Central memory CD8-positive, alpha-beta T cell (primary cell): ENCODE measurements around the gene BCL7A.

Experiments
- ATAC-seq: fragments of 150-1000 bp; cut with Tn5 transposase; replicated peaks from 2 replicates; pipeline ENCODE4 v1.10.0; 2022; ENCODE audit warnings: mild to moderate bottlenecking, moderate FRiP score, moderate number of reproducible peaks; ENCODE audit not compliant: poor library complexity, severe bottlenecking; ENCODE audit errors: extremely low read depth
- DNase-seq, 2 donors: peaks; one replicate each; pipeline ENCODE4 v3.0.0; 2021; ENCODE audit warnings: low spot score in 2 of 2
- H3K27ac Mint-ChIP-seq: one replicate; pipeline ENCODE4 v1.8.0; 2022; ENCODE audit warnings: low read depth, mild to moderate bottlenecking, moderate library complexity, mixed read lengths
- H3K27me3 Mint-ChIP-seq: one replicate; pipeline ENCODE4 v1.8.0; 2022; ENCODE audit warnings: mixed read lengths
- H3K36me3 Mint-ChIP-seq: one replicate; pipeline ENCODE4 v1.8.0; 2022; ENCODE audit warnings: mild to moderate bottlenecking, moderate library complexity, mixed read lengths; ENCODE audit not compliant: insufficient read depth
- H3K4me1 Mint-ChIP-seq: one replicate; pipeline ENCODE4 v1.8.0; 2022; ENCODE audit warnings: mixed read lengths
- H3K4me3 Mint-ChIP-seq: one replicate; pipeline ENCODE4 v1.8.0; 2022; ENCODE audit warnings: mild to moderate bottlenecking, moderate library complexity, mixed read lengths
- H3K9me3 Mint-ChIP-seq: one replicate; pipeline ENCODE4 v1.8.0; 2022; ENCODE audit warnings: mixed read lengths

BCL7A gene

GRCh38 chr12:122005252-122005776, 16.4 kb upstream of the BCL7A start:
- Mint-ChIP-seq H3K4me3 (no peak overlapping the region), H3K27me3 (no peaks in the 10 kb centered on the region), H3K4me1 (peaks cover 26% of the 10 kb centered on the region), H3K27ac (no peak overlapping the region), H3K36me3 (no peaks in the 10 kb centered on the region), H3K9me3 (no peaks in the 10 kb centered on the region)
- DNase-seq (no peak), ATAC-seq (no peak)

DNA sequence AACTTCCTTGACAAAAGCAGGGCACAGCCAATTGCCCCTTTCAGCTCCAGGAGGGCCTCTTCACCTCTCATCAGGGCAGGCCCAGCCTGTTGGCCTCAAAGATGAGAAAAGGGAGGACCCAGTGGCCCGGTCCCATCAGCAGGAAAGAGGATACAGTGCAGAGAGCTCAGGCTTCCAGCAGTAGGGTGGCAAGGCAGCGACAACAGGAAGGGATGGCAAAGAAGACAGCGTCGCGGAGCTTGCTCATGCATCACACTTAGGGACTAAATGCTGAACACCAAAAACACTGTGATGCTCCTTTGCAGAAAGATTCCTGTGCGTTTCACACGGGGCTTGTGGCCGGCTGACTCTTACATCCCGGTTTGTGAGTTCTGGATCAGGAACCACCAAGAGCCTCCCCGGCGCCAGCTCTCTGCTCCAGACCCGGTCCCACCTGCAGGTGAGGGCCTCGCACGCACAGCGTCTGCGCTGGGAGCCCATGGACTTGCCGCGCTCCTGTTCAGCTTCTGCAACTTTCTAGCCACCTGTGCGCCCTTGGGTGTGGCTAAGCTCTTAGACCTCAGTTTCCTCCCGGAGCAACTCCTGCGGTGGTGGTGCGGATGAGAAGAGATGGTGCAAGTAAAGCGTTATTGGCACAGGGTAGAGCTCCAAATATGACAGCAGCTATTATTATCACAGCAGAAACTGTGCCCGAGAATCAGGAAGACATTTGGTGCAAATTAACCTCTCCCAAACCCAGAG, 15.3 kb upstream of the BCL7A start:
- peak overlapping the region; percentile 74 for H3K4me3 Mint-ChIP-seq
- H3K4me1 Mint-ChIP-seq, result peaks cover 26% of the 10 kb centered on the region
- no peaks in the 10 kb centered on the region for H3K36me3 Mint-ChIP-seq
- no peaks in the 10 kb centered on the region for H3K27me3 Mint-ChIP-seq
- DNase-seq (no peak), ATAC-seq (peak; percentile 24)
- H3K27ac Mint-ChIP-seq, result peak overlapping the region; percentile 12
- no peaks in the 10 kb centered on the region for H3K9me3 Mint-ChIP-seq

GRCh38 chr12:122009741-122010140, 11.9 kb upstream of the BCL7A start:
- H3K4me3 Mint-ChIP-seq, result no peak overlapping the region
- no peak overlapping the region for H3K27ac Mint-ChIP-seq
- H3K36me3 Mint-ChIP-seq, result no peaks in the 10 kb centered on the region
- DNase-seq, result no peak
- peaks cover 10% of the 10 kb centered on the region for H3K27me3 Mint-ChIP-seq
- peaks cover 14% of the 10 kb centered on the region for H3K4me1 Mint-ChIP-seq
- ATAC-seq, result no peak
- no peaks in the 10 kb centered on the region for H3K9me3 Mint-ChIP-seq

- H3K4me3 Mint-ChIP-seq, result no peak overlapping the region
- peaks cover 10% of the 10 kb centered on the region for H3K27me3 Mint-ChIP-seq
- no peaks in the 10 kb centered on the region for H3K9me3 Mint-ChIP-seq
- H3K4me1 Mint-ChIP-seq, result no peaks in the 10 kb centered on the region
- no peak for DNase-seq
- H3K27ac Mint-ChIP-seq, result no peak overlapping the region
- no peaks in the 10 kb centered on the region for H3K36me3 Mint-ChIP-seq
- no peak for ATAC-seq
Measured at GRCh38 chr12:122012184-122012583, 9.5 kb upstream of the BCL7A start.

- H3K36me3 Mint-ChIP-seq, result no peaks in the 10 kb centered on the region
- no peaks in the 10 kb centered on the region for H3K4me1 Mint-ChIP-seq
- no peak overlapping the region for H3K27ac Mint-ChIP-seq
- DNase-seq (no peak), ATAC-seq (no peak)
- peaks cover 10% of the 10 kb centered on the region for H3K27me3 Mint-ChIP-seq
- no peak overlapping the region for H3K4me3 Mint-ChIP-seq
- no peaks in the 10 kb centered on the region for H3K9me3 Mint-ChIP-seq
Measured at GRCh38 chr12:122013136-122013535, 8.5 kb upstream of the BCL7A start.

GRCh38 chr12:122013791-122014590, 7.7 kb upstream of the BCL7A start:
- H3K4me3 Mint-ChIP-seq, result no peak overlapping the region
- peaks cover 12% of the 10 kb centered on the region for H3K27me3 Mint-ChIP-seq
- DNase-seq (no peak), ATAC-seq (no peak)
- H3K9me3 Mint-ChIP-seq, result peaks cover 3% of the 10 kb centered on the region
- no peaks in the 10 kb centered on the region for H3K4me1 Mint-ChIP-seq
- H3K27ac Mint-ChIP-seq, result no peak overlapping the region
- no peaks in the 10 kb centered on the region for H3K36me3 Mint-ChIP-seq

GRCh38 chr12:122014781-122015180, 6.9 kb upstream of the BCL7A start:
- H3K4me3 Mint-ChIP-seq, result no peak overlapping the region
- H3K4me1 Mint-ChIP-seq, result no peaks in the 10 kb centered on the region
- no peaks in the 10 kb centered on the region for H3K36me3 Mint-ChIP-seq
- H3K27ac Mint-ChIP-seq, result no peak overlapping the region
- no peak for DNase-seq
- ATAC-seq, result no peak
- peaks cover 19% of the 10 kb centered on the region for H3K27me3 Mint-ChIP-seq
- peaks cover 6% of the 10 kb centered on the region for H3K9me3 Mint-ChIP-seq

DNA sequence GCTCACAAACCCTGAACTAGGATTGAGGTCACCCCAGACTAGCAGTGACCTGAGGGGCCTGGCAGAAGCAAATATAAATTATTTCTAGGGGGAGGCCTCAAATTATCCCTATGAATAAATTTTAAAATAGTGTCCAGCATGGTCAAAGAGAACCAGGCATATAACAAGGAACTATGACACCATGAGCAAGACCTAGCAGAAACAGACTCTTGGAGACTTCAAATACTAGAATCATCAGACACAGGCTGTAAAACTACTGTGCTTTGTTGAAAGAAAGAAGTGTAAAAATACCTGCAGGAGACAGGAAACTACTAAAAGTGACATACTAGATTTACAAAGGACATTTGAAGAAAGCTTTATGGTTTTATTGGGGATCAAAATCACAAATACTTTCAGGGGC, 3.2 kb upstream of the BCL7A start:
- Mint-ChIP-seq H3K27ac (no peak overlapping the region), H3K4me1 (no peaks in the 10 kb centered on the region), H3K36me3 (peaks cover 9% of the 10 kb centered on the region), H3K9me3 (peaks cover 6% of the 10 kb centered on the region), H3K4me3 (no peak overlapping the region), H3K27me3 (peaks cover 12% of the 10 kb centered on the region)
- ATAC-seq, result no peak
- no peak for DNase-seq

DNA sequence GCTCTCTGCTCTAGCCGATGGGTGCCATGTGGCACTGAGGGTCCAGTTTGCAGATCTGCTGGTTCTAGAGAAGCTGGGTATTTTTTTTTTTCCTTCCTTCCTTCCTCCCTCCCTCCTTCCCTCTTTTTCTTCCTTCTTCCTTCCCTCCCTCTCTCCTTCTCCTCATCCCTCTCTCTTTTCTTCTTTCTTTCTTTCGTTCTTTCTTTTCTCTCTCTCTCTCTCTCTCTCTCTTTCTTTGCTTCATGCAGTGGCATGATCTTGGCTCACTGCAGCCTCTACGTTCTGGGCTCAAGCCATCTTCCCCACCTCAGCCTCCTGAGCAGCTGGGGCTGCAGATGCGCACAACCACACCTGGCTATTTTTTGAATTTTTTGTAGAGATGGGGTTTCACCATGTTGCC, 2.7 kb upstream of the BCL7A start:
- Mint-ChIP-seq H3K4me3 (no peak overlapping the region), H3K9me3 (peaks cover 6% of the 10 kb centered on the region), H3K27ac (no peak overlapping the region), H3K36me3 (peaks cover 9% of the 10 kb centered on the region), H3K4me1 (no peaks in the 10 kb centered on the region), H3K27me3 (peaks cover 11% of the 10 kb centered on the region)
- ATAC-seq (no peak), DNase-seq (no peak)

- peaks cover 6% of the 10 kb centered on the region for H3K9me3 Mint-ChIP-seq
- no peak for ATAC-seq
- no peak for DNase-seq
- peak overlapping the region; percentile 94 for H3K27ac Mint-ChIP-seq
- H3K36me3 Mint-ChIP-seq, result peaks cover 9% of the 10 kb centered on the region
- no peaks in the 10 kb centered on the region for H3K4me1 Mint-ChIP-seq
- peak overlapping the region; percentile 85 for H3K4me3 Mint-ChIP-seq
- peaks cover 11% of the 10 kb centered on the region for H3K27me3 Mint-ChIP-seq
Measured at GRCh38 chr12:122020795-122021192, 890 bp upstream of the BCL7A start.

DNA sequence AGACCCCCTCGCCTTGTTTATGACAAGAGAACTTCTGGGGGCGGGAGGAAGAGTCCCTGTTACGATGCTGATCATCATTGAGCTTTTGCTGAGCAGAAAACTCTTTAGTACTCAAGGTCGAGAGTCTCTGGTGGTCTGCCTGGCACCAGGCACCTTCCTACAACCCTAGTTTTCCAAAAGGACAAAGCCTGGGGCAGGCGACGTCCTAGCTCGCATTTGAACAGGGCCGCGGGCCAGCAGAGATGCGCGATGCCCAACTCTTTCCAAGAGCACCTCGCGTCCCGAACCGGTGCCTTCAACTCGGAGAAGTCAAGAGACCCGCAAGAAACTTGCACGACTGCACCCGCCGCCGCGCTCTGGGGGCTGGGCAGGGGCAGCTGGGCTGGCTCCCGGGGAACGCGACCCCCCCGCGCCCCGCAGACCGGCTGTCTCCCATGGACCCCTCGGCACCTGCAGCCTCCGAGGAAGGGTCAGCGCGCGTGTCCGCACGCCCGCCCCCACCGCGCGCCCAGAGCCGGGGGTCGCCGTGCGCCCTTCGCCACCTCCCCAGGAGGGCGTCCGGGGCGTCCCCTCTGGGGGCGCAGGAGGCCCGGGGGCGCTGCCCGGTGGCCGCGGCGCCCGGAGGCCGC, 377 bp upstream of the BCL7A start:
- H3K27ac Mint-ChIP-seq, result peak overlapping the region; percentile 94
- peaks cover 11% of the 10 kb centered on the region for H3K27me3 Mint-ChIP-seq
- peaks cover 9% of the 10 kb centered on the region for H3K36me3 Mint-ChIP-seq
- no peak for ATAC-seq
- H3K9me3 Mint-ChIP-seq, result peaks cover 6% of the 10 kb centered on the region
- no peak for DNase-seq
- H3K4me3 Mint-ChIP-seq, result peak overlapping the region; percentile 85
- no peaks in the 10 kb centered on the region for H3K4me1 Mint-ChIP-seq

DNA sequence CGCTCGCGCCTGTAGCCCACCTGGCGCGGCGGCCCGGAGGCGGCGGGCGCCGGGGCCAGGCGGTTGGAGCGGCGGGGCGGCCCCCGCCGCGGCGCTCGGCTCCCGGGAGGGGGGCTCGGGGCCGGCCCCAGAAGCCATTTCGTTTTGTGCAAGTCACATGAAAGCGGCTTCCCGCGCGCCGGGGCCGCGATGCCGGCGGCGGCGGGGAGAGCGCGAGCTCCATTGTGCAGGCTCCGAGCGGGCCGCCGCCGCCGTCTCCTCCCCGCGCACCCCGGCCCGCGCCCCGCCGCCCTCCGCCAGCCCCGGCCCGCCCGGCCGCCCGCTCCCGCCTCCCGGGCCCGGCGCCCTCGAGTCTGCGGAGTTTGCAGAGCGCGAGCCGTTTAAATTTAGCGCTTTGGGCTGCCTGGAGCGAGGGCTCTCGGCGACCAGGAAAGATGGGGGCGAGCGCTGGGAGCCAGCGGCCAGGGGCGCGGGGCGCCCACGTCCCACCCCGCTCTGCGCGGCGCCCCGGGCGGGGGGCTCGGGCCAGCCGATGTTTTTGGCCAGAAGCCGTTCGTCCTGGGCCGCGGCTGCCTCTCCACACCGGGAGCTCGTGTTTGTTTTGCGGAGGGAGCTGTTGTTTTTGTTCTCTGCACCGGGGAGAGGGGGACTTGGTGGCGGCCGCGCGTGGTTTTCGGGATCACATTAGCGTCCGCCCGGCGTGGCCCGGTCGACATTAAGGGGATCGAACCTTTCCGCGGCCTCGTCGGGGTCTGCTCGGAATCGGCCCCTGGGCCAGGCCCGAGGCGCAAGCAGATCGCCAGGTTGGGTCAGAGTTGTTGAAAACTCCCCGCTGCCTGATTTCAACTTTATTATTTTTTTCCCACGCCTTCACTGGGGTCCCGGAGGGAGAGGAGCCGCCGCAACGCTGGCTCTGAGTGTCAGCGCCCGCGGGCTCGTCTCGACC, 982 bp downstream of the BCL7A start:
- no peak for DNase-seq
- Mint-ChIP-seq H3K27ac (no peak overlapping the region), H3K36me3 (peaks cover 9% of the 10 kb centered on the region)

More for the DNA sequence above, 982 bp downstream of the BCL7A start:
- Mint-ChIP-seq H3K4me1 (no peaks in the 10 kb centered on the region), H3K9me3 (peaks cover 6% of the 10 kb centered on the region), H3K4me3 (peak overlapping the region; percentile 77), H3K27me3 (peaks cover 11% of the 10 kb centered on the region)
- peak; percentile 30 for ATAC-seq
